Stimulated activated CD4-positive, alpha-beta T cell treated with anti-CD3 and anti-CD28 coated beads, Interleukin-15, amount 100 ng/mL, for 48 hours (primary cell): Measurements from ENCODE around the gene DNAAF9.

Experiments used
- DNase-seq, 2 donors: peaks; one replicate each; pipeline ENCODE4 v3.0.0-alpha.2; 2020; ENCODE audit warnings: low read depth in 2 of 2

Gene DNAAF9

GRCh38 chr20:3371754-3372153 is 35.7 kb downstream of the DNAAF9 start:
- DNase-seq = no peak

- DNase-seq = no peak
These were observed 40.4 kb downstream of the DNAAF9 start for GRCh38 chr20:3367089-3367488.

- DNase-seq = no peak
These were observed 43.0 kb downstream of the DNAAF9 start for GRCh38 chr20:3364323-3365013.

GRCh38 chr20:3360752-3361151 is 46.7 kb downstream of the DNAAF9 start:
- DNase-seq = no peak

- no peak for DNase-seq
These were observed 48.7 kb downstream of the DNAAF9 start for GRCh38 chr20:3358676-3359340.
